ENCODE results near the gene CAMKMT.

The CAMKMT gene

DNA sequence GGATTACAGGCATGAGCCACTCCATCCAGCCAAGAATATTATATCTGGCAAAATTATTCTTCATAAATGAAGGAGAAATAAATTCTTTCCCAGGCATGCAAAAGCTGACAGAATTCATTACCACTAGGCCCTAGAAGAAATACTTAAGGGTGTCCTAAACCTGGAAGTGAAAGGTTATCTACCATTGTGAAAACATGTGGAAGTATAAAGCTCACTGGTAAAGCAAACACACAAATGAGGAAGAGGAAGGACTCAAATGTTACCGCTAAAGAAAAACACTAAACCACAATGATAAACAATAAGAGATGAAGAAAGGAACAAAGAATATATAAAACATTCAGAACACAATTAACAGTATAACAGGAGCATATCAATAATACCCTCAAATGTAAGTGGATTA is 171.8 kb downstream of the CAMKMT start:
- H3K79me2 ChIP-seq (ENCODE audit: insufficient read depth, low read length) = no peaks in the 10 kb centered on the region
- no peak for TF ChIP-seq EZH2phosphoT487 (conservative IDR thresholded peaks at IDR 0.05; ENCODE audit: low read length)
- TF ChIP-seq, protein P1, sequence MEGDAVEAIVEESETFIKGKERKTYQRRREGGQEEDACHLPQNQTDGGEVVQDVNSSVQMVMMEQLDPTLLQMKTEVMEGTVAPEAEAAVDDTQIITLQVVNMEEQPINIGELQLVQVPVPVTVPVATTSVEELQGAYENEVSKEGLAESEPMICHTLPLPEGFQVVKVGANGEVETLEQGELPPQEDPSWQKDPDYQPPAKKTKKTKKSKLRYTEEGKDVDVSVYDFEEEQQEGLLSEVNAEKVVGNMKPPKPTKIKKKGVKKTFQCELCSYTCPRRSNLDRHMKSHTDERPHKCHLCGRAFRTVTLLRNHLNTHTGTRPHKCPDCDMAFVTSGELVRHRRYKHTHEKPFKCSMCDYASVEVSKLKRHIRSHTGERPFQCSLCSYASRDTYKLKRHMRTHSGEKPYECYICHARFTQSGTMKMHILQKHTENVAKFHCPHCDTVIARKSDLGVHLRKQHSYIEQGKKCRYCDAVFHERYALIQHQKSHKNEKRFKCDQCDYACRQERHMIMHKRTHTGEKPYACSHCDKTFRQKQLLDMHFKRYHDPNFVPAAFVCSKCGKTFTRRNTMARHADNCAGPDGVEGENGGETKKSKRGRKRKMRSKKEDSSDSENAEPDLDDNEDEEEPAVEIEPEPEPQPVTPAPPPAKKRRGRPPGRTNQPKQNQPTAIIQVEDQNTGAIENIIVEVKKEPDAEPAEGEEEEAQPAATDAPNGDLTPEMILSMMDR (IDR thresholded peaks at IDR 0.05; ENCODE audit: insufficient read depth, low read length, poor library complexity, severe bottlenecking) = no peak
- H3K4me3 ChIP-seq (ENCODE audit: insufficient read depth, low read length, poor library complexity, severe bottlenecking) = no peak overlapping the region
- H3K36me3 ChIP-seq (ENCODE audit: low read length) = 0 out of 2 replicates have a peak, but pooled peaks cover 6% of the 10 kb centered on the region
- no peak overlapping the region for H3K4me2 ChIP-seq (ENCODE audit: low read depth, low read length, poor library complexity, severe bottlenecking)
- no peak overlapping the region for H3K27ac ChIP-seq (ENCODE audit: low read depth, low read length)
- no peaks in the 10 kb centered on the region for H3K9me2 ChIP-seq (replicated peaks; ENCODE audit: insufficient read depth, low read length)
- H3K27me3 ChIP-seq (ENCODE audit: low read length) = no peaks in the 10 kb centered on the region
- H3K9ac ChIP-seq (ENCODE audit: low read length) = no peak overlapping the region
- no peaks in the 10 kb centered on the region for H3F3A ChIP-seq (ENCODE audit: insufficient read depth)
- no peaks in the 10 kb centered on the region for H4K20me1 ChIP-seq (ENCODE audit: low read depth, low read length)
- no peaks in the 10 kb centered on the region for H3K9me3 ChIP-seq (ENCODE audit: insufficient read depth, low read length)
- no peak overlapping the region for H2AFZ ChIP-seq (ENCODE audit: low read depth, low read length, severe bottlenecking)

DNA sequence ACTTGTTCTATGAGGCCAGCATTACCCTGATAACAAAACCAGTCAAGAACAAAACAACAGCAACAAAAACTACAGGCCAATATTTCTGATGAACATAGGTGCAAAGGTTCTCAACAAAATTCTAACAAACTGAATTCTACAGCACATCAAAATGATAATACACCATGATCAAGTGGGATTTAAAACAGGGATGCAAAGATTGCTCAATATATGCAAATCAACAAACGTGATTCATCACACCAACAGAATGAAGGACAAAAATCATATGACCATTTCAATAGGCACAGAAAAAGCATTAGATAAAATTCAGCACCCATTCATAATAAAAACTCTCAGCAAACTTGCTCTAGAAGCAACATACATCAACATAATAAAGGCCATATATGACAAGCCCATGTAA is 173.6 kb downstream of the CAMKMT start:
- no peaks in the 10 kb centered on the region for H3K79me2 ChIP-seq (ENCODE audit: insufficient read depth, low read length)
- no peak overlapping the region for H3K9ac ChIP-seq (ENCODE audit: low read length)
- no peaks in the 10 kb centered on the region for H3F3A ChIP-seq (ENCODE audit: insufficient read depth)
- H3K4me2 ChIP-seq (ENCODE audit: low read depth, low read length, poor library complexity, severe bottlenecking) = no peak overlapping the region
- no peak overlapping the region for H3K27ac ChIP-seq (ENCODE audit: low read depth, low read length)
- no peaks in the 10 kb centered on the region for H3K9me3 ChIP-seq (ENCODE audit: insufficient read depth, low read length)
- H3K27me3 ChIP-seq (ENCODE audit: low read length) = no peaks in the 10 kb centered on the region
- H3K4me3 ChIP-seq (ENCODE audit: insufficient read depth, low read length, poor library complexity, severe bottlenecking) = no peak overlapping the region
- 0 out of 2 replicates have a peak, but pooled peaks cover 6% of the 10 kb centered on the region for H3K36me3 ChIP-seq (ENCODE audit: low read length)
- H2AFZ ChIP-seq (ENCODE audit: low read depth, low read length, severe bottlenecking) = no peak overlapping the region
- no peaks in the 10 kb centered on the region for H3K9me2 ChIP-seq (replicated peaks; ENCODE audit: insufficient read depth, low read length)
- no peaks in the 10 kb centered on the region for H4K20me1 ChIP-seq (ENCODE audit: low read depth, low read length)
- TF ChIP-seq, protein P1 (IDR thresholded peaks at IDR 0.05; ENCODE audit: insufficient read depth, low read length, poor library complexity, severe bottlenecking) = no peak
- TF ChIP-seq EZH2phosphoT487 (conservative IDR thresholded peaks at IDR 0.05; ENCODE audit: low read length) = no peak

DNA sequence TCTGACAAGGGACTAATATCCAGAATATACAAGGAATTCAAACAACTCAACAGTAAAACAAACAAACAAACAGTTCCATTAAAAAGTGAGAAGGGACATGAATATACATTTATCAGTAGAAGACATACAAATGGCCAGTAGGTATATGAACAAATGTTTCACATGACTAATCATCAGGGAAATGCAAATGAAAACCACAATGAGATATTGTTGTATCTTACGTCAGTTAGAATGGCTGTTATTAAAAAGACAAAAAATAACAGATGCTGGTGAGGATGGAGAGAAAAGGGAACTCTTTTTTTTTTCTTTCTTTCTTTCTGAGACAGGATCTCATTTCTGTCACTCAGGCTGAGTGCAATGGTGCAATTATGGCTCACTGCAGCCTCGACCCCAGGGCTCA is 175.5 kb downstream of the CAMKMT start:
- H3F3A ChIP-seq (ENCODE audit: insufficient read depth) = no peaks in the 10 kb centered on the region
- no peaks in the 10 kb centered on the region for H3K79me2 ChIP-seq (ENCODE audit: insufficient read depth, low read length)
- H3K27ac ChIP-seq (ENCODE audit: low read depth, low read length) = no peak overlapping the region
- no peaks in the 10 kb centered on the region for H3K27me3 ChIP-seq (ENCODE audit: low read length)
- TF ChIP-seq, protein P1 (IDR thresholded peaks at IDR 0.05; ENCODE audit: insufficient read depth, low read length, poor library complexity, severe bottlenecking) = no peak
- no peak for TF ChIP-seq EZH2phosphoT487 (conservative IDR thresholded peaks at IDR 0.05; ENCODE audit: low read length)
- no peak overlapping the region for H3K4me2 ChIP-seq (ENCODE audit: low read depth, low read length, poor library complexity, severe bottlenecking)
- no peaks in the 10 kb centered on the region for H3K9me3 ChIP-seq (ENCODE audit: insufficient read depth, low read length)
- no peak overlapping the region for H3K4me3 ChIP-seq (ENCODE audit: insufficient read depth, low read length, poor library complexity, severe bottlenecking)
- no peak overlapping the region for H3K9ac ChIP-seq (ENCODE audit: low read length)
- no peaks in the 10 kb centered on the region for H3K9me2 ChIP-seq (replicated peaks; ENCODE audit: insufficient read depth, low read length)
- H2AFZ ChIP-seq (ENCODE audit: low read depth, low read length, severe bottlenecking) = no peak overlapping the region
- H3K36me3 ChIP-seq (ENCODE audit: low read length) = 0 out of 2 replicates have a peak, but pooled peaks cover 6% of the 10 kb centered on the region
- no peaks in the 10 kb centered on the region for H4K20me1 ChIP-seq (ENCODE audit: low read depth, low read length)
